Testis (tissue), 2 donors: ENCODE results near the gene SAMD11.

Experiments used
- CTCF ChIP-seq, 3 experiments: fragments of 450-650 bp in 2 of 3; fragments of 200-600 bp in 1 of 3; sonication (generic) in 1 of 3; IDR thresholded peaks; one replicate each; pipeline ENCODE4 v1.5.1; 2016 to 2019; ENCODE audit warnings: antibody characterized with exemption in 3 of 3, mild to moderate bottlenecking in 2 of 3, moderate library complexity in 1 of 3
- POLR2A ChIP-seq: fragments of 450-650 bp; IDR thresholded peaks from one replicate; pipeline ENCODE4 v1.6.1; 2017; ENCODE audit warnings: antibody characterized with exemption, mild to moderate bottlenecking, moderate library complexity

GRCh38 chr1:890661-891060, 33.1 kb upstream of the SAMD11 start:
- TF ChIP-seq CTCF (IDR thresholded peaks at IDR 0.05) (no peak), POLR2A (no peak)
